A549 (cell line): ENCODE measurements around the gene TMEM175. TPM values are rescaled to one million over a fixed set of nuclear protein-coding genes. Genes with fewer than 3 reads are reported as not detected.

Experiments
- ATAC-seq, 2 experiments: fragments of 200-7000 bp in 1 of 2; fragments of >200 bp in 1 of 2; cut with Nextera tagmentation in 1 of 2; cut with Tn5 transposase in 1 of 2; 3 replicates each; pipeline versions ENCODE4 v1.8.0 to v1.9.1; 2018 to 2020; ENCODE audit warnings: mild to moderate bottlenecking in 1 of 2, moderate library complexity in 1 of 2
- CTCF ChIA-PET: fragments of 300-600 bp; sonication (Branson Sonifier 250); formaldehyde crosslinking; extraction: SDS; loops from one replicate; lab custom pipeline; 2021; ENCODE audit warnings: antibody characterized with exemption, inconsistent platforms; lab: Yijun Ruan, JAX
- POLR2A ChIA-PET: fragments of 350-600 bp; formaldehyde crosslinking; extraction: SDS; loops from one replicate; lab custom pipeline; 2021; ENCODE audit warnings: antibody characterized with exemption, inconsistent platforms; lab: Yijun Ruan, JAX
- DNase-seq, 2 experiments: peaks; one replicate each; pipeline versions ENCODE4 v3.0.0 to v3.0.0-alpha.2; 2011 to 2016; ENCODE audit warnings: low read depth in 1 of 2, low spot score in 1 of 2
- FAIRE-seq: peaks from 2 replicates; lab custom pipeline; 2011; peaks lifted over from hg19 to GRCh38; lab: Jason Lieb, UNC
- H3K27ac ChIP-seq, 2 experiments: fragments of >200 bp; sonication (Bioruptor Twin); formaldehyde crosslinking; 3 replicates each; pipeline ENCODE4 v1.5.1; 2016 to 2017
- H3K4me1 ChIP-seq: fragments of >200 bp; sonication (Bioruptor Twin); formaldehyde crosslinking; 3 replicates; pipeline ENCODE4 v1.6.1; 2016
- H3K4me2 ChIP-seq: fragments of >200 bp; sonication (Bioruptor Twin); formaldehyde crosslinking; 3 replicates; pipeline ENCODE4 v1.6.1; 2016
- H3K4me3 ChIP-seq: fragments of >200 bp; sonication (Bioruptor Twin); formaldehyde crosslinking; 3 replicates; pipeline ENCODE4 v1.5.1; 2016
- H3K9me3 ChIP-seq: fragments of >200 bp; sonication (Bioruptor Twin); formaldehyde crosslinking; 3 replicates; pipeline ENCODE4 v1.6.1; 2016
- BHLHE40 ChIP-seq: IDR thresholded peaks from 2 replicates; pipeline ENCODE4 v1.6.1; 2012; ENCODE audit warnings: low read depth, low read length, inconsistent platforms
- CBX2 ChIP-seq: fragments of 200-600 bp; sonication (generic); IDR thresholded peaks from 2 replicates; pipeline ENCODE4 v1.6.1; 2016; ENCODE audit warnings: low read depth, mild to moderate bottlenecking, borderline replicate concordance
- EHF ChIP-seq: fragments of 250-450 bp; sonication (Bioruptor Pico); IDR thresholded peaks from 2 replicates; pipeline ENCODE4 v1.5.0; 2020; ENCODE audit warnings: mild to moderate bottlenecking
- EP300 ChIP-seq, 2 experiments: fragments of >200 bp; sonication (Bioruptor Twin); formaldehyde crosslinking; IDR thresholded peaks; 2 replicates in 1 of 2; 3 replicates in 1 of 2; pipeline ENCODE4 v1.6.1; 2016 to 2017
- GATA3 ChIP-seq: IDR thresholded peaks from 2 replicates; pipeline ENCODE4 v1.6.1; 2012; ENCODE audit warnings: borderline replicate concordance
- HEYL ChIP-seq: fragments of 250-450 bp; sonication (Bioruptor Pico); IDR thresholded peaks from 2 replicates; pipeline ENCODE4 v1.8.0; 2021; ENCODE audit warnings: mild to moderate bottlenecking, moderate library complexity
- HOXA7 ChIP-seq: fragments of 250-450 bp; sonication (Bioruptor Pico); IDR thresholded peaks from 2 replicates; pipeline ENCODE4 v1.5.0; 2020; ENCODE audit warnings: mild to moderate bottlenecking, moderate library complexity
- KDM1A ChIP-seq: fragments of 200-600 bp; sonication (generic); IDR thresholded peaks from 2 replicates; pipeline ENCODE4 v1.6.1; 2016; ENCODE audit warnings: low read depth, mild to moderate bottlenecking
- MAZ ChIP-seq: fragments of 150-350 bp; IDR thresholded peaks from 2 replicates; pipeline ENCODE4 v1.6.1; 2014; ENCODE audit warnings: antibody characterized with exemption, low read depth, low read length, borderline replicate concordance
- MYC ChIP-seq: IDR thresholded peaks from 2 replicates; pipeline ENCODE4 v1.6.1; 2012; ENCODE audit warnings: mild to moderate bottlenecking, inconsistent platforms, low read length, improper control_type of control experiment, borderline replicate concordance
- NFE2L2 ChIP-seq: fragments of 150-350 bp; conservative IDR thresholded peaks from 2 replicates; pipeline ENCODE4 v1.6.1; 2014; ENCODE audit warnings: low read length
- NR3C1 ChIP-seq: fragments of >200 bp; sonication (Bioruptor Twin); formaldehyde crosslinking; IDR thresholded peaks from 3 replicates; pipeline ENCODE4 v1.6.1; 2017
- POLR2A ChIP-seq: IDR thresholded peaks from 2 replicates; pipeline ENCODE4 v1.6.1; 2012; ENCODE audit warnings: mild to moderate bottlenecking, low read length
- POLR2AphosphoS2 ChIP-seq: conservative IDR thresholded peaks from 2 replicates; pipeline ENCODE4 v1.6.1; 2012; ENCODE audit warnings: low read length, improper control_type of control experiment, inconsistent platforms
- RCOR1 ChIP-seq: fragments of 150-350 bp; IDR thresholded peaks from 2 replicates; pipeline ENCODE4 v1.6.1; 2014; ENCODE audit warnings: antibody characterized with exemption, low read length, low read depth
- RNF2 ChIP-seq: fragments of 200-600 bp; sonication (generic); IDR thresholded peaks from 2 replicates; pipeline ENCODE4 v1.6.1; 2016; ENCODE audit warnings: low read depth, mild to moderate bottlenecking, antibody characterized with exemption, moderate library complexity, borderline replicate concordance
- SMC3 ChIP-seq: fragments of >200 bp; sonication (Bioruptor Twin); formaldehyde crosslinking; IDR thresholded peaks from 3 replicates; pipeline ENCODE4 v1.6.1; 2018; ENCODE audit warnings: inconsistent platforms
- SREBF2 ChIP-seq: fragments of 450-650 bp; IDR thresholded peaks from 2 replicates; pipeline ENCODE4 v1.6.1; 2014; ENCODE audit warnings: mild to moderate bottlenecking, moderate library complexity
- TP53 ChIP-seq: fragments of 250-450 bp; sonication (Bioruptor Pico); IDR thresholded peaks from 2 replicates; pipeline ENCODE4 v1.5.0; 2021; ENCODE audit warnings: mild to moderate bottlenecking, moderate library complexity
- ZC3H11A ChIP-seq: fragments of 450-650 bp; IDR thresholded peaks from 2 replicates; pipeline ENCODE4 v1.6.1; 2014; ENCODE audit warnings: antibody characterized with exemption, mild to moderate bottlenecking
- WGBS: methylation state at CpG from one replicate; pipeline ENCODE4 v1.1.6; 2017; ENCODE audit errors: missing lambda C conversion rate; 5-methylcytosine and 5-hydroxymethylcytosine counted together
- polyA plus RNA-seq, 4 experiments: library from polyadenylated mRNA; depleted of rRNA in 3 of 4; stranded (reverse); fragments of >200 nt; fragmentation: RNase III in 1 of 4; extraction: RNeasy Plus Mini Kit Qiagen cat#74134 plus additional on column Dnase treatment in 1 of 4; gene quantifications; 2 replicates in 3 of 4; 3 replicates in 1 of 4; pipeline ENCODE4 v1.2.3, GENCODE V29; 2011 to 2017
- TF ChIP-seq, protein P1 (sequence below): fragments of 150-350 bp; IDR thresholded peaks from 2 replicates; pipeline ENCODE4 v1.6.1; 2014; ENCODE audit warnings: low read depth, mild to moderate bottlenecking, low read length
- TF ChIP-seq, protein P2 (sequence below): IDR thresholded peaks from 2 replicates; pipeline ENCODE4 v1.6.1; 2012
- TF ChIP-seq, protein P3 (sequence below): fragments of 250-450 bp; sonication (Bioruptor Pico); IDR thresholded peaks from 2 replicates; pipeline ENCODE4 v1.5.0; 2020; ENCODE audit warnings: low read depth, mild to moderate bottlenecking, moderate library complexity
- TF ChIP-seq, protein P4 (sequence below): fragments of 200-600 bp; sonication (generic); IDR thresholded peaks from 2 replicates; pipeline ENCODE4 v1.6.1; 2016; ENCODE audit warnings: antibody characterized with exemption, mild to moderate bottlenecking, moderate library complexity

The TMEM175 gene
- polyA plus RNA-seq, 2 of the 4 experiments (the other 2 are of a cell fraction): 15.7 to 19.4 TPM

DNA sequence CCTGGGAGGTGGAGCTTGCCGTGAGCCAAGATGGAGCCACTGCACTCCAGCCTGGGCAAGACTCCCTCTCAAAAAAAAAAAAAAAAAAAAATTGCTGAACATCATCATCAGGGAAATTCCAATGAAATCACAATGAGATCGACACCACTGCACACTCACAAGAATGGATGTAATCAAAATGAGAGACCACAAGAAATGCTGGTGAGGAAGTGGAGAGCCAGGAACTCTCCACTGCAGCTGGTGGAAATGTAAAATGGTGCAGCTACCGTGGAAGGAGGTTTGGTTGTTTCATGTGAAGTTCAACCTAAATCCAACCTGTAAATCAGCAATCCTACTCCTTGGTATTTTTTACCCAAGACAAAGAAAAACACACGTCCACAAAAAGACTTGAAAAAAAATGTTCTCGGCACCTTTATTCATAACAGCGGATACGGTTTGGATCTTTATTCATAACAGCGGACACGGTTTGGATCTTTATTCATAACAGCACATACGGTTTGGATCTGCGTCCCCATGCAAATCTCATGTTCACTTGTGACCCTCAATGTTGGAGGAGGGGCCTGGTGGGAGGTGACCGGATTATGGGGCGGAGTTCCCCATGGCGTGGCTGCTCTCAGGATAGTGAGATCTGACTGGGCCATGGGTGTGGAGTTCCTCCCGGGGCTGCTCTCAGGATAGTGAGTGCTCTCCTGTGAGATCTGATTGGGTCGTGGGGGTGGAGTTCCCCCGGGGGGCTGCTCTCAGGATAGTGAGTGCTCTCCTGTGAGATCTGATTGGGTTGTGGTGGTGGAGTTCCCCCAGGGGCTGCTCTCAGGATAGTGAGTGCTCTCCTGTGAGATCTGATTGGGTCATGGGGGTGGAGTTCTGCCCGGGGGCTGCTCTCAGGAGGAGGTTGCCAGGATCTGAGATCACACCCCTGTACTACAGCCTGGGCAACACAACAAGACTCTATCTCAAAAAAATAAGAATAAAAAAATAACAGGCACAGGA is 7.9 kb upstream of the TMEM175 start:
- peak in 1 of 2 experiments; percentile 25; a peak in 1 of 6 replicates for ATAC-seq

DNA sequence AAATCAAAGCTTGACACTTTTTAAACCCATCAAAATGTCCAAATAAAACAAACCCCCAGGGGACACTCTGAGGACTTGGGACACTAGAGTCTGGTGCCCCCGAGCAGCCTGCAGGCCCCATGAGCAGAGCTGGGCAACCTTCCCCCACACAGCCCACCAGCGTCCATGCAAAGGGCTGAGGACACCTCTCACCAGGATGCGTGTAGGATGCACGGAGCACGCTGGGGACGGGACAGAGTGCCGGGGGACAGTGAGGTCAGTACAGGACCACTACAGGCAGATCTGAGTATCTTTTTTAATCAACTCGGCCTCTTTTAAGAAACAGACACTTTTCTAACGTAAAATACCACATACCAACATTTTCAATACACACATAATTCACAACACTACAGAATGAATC is 7.1 kb upstream of the TMEM175 start:
- FAIRE-seq: no peak
- WGBS: 85% methylated on average over 9 of the region's 9 CpGs

More for the DNA sequence above, 7.9 kb upstream of the TMEM175 start:
- TF ChIP-seq ZC3H11A (no peak), MAZ (no peak), TP53 (no peak), SREBF2 (no peak), NR3C1 (no peak)
- TF ChIP-seq, protein P1, sequence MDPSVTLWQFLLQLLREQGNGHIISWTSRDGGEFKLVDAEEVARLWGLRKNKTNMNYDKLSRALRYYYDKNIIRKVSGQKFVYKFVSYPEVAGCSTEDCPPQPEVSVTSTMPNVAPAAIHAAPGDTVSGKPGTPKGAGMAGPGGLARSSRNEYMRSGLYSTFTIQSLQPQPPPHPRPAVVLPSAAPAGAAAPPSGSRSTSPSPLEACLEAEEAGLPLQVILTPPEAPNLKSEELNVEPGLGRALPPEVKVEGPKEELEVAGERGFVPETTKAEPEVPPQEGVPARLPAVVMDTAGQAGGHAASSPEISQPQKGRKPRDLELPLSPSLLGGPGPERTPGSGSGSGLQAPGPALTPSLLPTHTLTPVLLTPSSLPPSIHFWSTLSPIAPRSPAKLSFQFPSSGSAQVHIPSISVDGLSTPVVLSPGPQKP: no peak
- TF ChIP-seq, protein P2, sequence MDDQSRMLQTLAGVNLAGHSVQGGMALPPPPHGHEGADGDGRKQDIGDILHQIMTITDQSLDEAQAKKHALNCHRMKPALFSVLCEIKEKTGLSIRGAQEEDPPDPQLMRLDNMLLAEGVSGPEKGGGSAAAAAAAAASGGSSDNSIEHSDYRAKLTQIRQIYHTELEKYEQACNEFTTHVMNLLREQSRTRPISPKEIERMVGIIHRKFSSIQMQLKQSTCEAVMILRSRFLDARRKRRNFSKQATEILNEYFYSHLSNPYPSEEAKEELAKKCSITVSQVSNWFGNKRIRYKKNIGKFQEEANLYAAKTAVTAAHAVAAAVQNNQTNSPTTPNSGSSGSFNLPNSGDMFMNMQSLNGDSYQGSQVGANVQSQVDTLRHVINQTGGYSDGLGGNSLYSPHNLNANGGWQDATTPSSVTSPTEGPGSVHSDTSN: no peak
- WGBS: 85% methylated on average over 11 of the region's 18 CpGs
- H3K27ac ChIP-seq: no peak overlapping the region
- H3K4me2 ChIP-seq: no peak overlapping the region
- H3K4me3 ChIP-seq: no peak overlapping the region
- CTCF ChIA-PET: no interaction called here
- DNase-seq (no peak), FAIRE-seq (no peak)
- no peaks in the 10 kb centered on the region; the same call in 2 of the 3 replicates for H3K4me1 ChIP-seq
- H3K9me3 ChIP-seq: no peaks in the 10 kb centered on the region
- POLR2A ChIA-PET: no interaction called here

DNA sequence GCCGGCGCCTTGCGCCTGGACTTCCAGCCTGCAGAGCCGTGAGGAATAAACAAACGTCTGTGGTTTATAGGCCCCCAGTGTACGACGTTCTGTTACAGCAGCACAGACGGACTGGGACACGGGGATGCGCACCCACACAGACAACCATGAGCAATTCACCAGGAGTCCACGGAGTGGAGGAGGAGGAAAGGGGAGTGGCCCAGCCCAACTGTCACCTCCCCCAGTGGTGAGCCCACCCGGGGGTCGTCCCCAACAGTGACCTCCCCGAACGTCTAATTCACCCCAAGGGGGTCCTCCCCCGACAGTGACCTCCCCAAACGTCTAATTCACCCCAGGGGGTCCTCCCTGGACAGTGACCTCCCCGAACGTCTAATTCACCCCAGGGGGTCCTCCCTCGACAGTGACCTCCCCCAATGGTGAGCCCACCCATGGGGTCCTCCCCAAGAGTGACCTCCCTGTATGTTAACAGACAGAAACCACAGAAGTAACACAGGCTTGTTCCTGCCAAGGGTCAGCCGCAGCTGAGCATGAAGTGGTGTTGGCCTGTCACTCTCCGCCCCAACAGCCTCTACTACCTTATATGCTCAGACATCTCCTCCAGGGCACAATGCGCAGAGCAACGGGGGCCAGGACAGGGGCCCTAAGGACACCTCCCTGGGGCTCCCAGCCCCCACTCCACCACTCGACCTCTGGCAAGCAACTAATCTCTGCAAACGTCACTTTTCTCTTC is 6.3 kb upstream of the TMEM175 start:
- Histone ChIP-seq H3K27ac (no peak overlapping the region), H3K4me1 (peaks cover 14% of the 10 kb centered on the region), H3K4me2 (no peak overlapping the region), H3K9me3 (no peaks in the 10 kb centered on the region), H3K4me3 (no peak overlapping the region)
- 82% methylated on average over 15 of the region's 26 CpGs for WGBS
- ChIA-PET POLR2A (no interaction called here), CTCF (interaction anchor here (0.6 to 1.0 kb wide), 3 partner anchors 10 to 106 kb away, joined by 3 read pairs; no protein-coding TSS in a partner anchor)
- DNase-seq (no peak), ATAC-seq (no peak), FAIRE-seq (no peak)
- TF ChIP-seq RCOR1 (no peak), SREBF2 (no peak), EHF (CRISPR knock-in tag) (no peak), CBX2 (no peak), KDM1A (no peak), SMC3 (no peak), MYC (no peak), NFE2L2 (no peak), ZC3H11A (no peak), GATA3 (no peak), RNF2 (no peak), HOXA7 (CRISPR knock-in tag) (no peak)
- TF ChIP-seq, protein P3, sequence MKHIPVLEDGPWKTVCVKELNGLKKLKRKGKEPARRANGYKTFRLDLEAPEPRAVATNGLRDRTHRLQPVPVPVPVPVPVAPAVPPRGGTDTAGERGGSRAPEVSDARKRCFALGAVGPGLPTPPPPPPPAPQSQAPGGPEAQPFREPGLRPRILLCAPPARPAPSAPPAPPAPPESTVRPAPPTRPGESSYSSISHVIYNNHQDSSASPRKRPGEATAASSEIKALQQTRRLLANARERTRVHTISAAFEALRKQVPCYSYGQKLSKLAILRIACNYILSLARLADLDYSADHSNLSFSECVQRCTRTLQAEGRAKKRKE (CRISPR knock-in tag): no peak
- TF ChIP-seq, protein P4, sequence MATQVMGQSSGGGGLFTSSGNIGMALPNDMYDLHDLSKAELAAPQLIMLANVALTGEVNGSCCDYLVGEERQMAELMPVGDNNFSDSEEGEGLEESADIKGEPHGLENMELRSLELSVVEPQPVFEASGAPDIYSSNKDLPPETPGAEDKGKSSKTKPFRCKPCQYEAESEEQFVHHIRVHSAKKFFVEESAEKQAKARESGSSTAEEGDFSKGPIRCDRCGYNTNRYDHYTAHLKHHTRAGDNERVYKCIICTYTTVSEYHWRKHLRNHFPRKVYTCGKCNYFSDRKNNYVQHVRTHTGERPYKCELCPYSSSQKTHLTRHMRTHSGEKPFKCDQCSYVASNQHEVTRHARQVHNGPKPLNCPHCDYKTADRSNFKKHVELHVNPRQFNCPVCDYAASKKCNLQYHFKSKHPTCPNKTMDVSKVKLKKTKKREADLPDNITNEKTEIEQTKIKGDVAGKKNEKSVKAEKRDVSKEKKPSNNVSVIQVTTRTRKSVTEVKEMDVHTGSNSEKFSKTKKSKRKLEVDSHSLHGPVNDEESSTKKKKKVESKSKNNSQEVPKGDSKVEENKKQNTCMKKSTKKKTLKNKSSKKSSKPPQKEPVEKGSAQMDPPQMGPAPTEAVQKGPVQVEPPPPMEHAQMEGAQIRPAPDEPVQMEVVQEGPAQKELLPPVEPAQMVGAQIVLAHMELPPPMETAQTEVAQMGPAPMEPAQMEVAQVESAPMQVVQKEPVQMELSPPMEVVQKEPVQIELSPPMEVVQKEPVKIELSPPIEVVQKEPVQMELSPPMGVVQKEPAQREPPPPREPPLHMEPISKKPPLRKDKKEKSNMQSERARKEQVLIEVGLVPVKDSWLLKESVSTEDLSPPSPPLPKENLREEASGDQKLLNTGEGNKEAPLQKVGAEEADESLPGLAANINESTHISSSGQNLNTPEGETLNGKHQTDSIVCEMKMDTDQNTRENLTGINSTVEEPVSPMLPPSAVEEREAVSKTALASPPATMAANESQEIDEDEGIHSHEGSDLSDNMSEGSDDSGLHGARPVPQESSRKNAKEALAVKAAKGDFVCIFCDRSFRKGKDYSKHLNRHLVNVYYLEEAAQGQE: no peak

More for the DNA sequence above, 7.1 kb upstream of the TMEM175 start:
- no peaks in the 10 kb centered on the region for H3K9me3 ChIP-seq
- TF ChIP-seq POLR2AphosphoS2 (no peak), MAZ (no peak), NFE2L2 (no peak), BHLHE40 (no peak), HEYL (CRISPR knock-in tag) (no peak), POLR2A (no peak), EP300 (IDR thresholded peaks at IDR 0.05) (no peak)
- TF ChIP-seq, protein P3 (CRISPR knock-in tag): no peak
- TF ChIP-seq, all 56 proteins: peak for 0
- no peak overlapping the region for H3K4me3 ChIP-seq
- CTCF ChIA-PET: no interaction called here
- POLR2A ChIA-PET: no interaction called here
- no peak for ATAC-seq
- peaks cover 6% of the 10 kb centered on the region for H3K4me1 ChIP-seq
- DNase-seq: no peak
- H3K4me2 ChIP-seq: no peak overlapping the region
- H3K27ac ChIP-seq: no peak overlapping the region
